HG03103 (cell line): ENCODE measurements around the gene CA10.

Source experiments
- ATAC-seq: cut with Tn5 transposase; IDR thresholded peaks from one replicate; pipeline ENCODE4 v1.9.1; 2021; ENCODE audit warnings: low read depth; ENCODE audit not compliant: unreplicated experiment

The CA10 gene

GRCh38 chr17:51613255-51613654 is 545.3 kb downstream of the CA10 start:
- ATAC-seq = no peak

- no peak for ATAC-seq
These were observed 545.8 kb downstream of the CA10 start for GRCh38 chr17:51612692-51613091.

GRCh38 chr17:51611585-51611984 is 546.9 kb downstream of the CA10 start:
- ATAC-seq = no peak

GRCh38 chr17:51610834-51611233 is 547.7 kb downstream of the CA10 start:
- ATAC-seq = no peak

GRCh38 chr17:51610155-51610554 is 548.4 kb downstream of the CA10 start:
- ATAC-seq = no peak

- no peak for ATAC-seq
These were observed 550.1 kb downstream of the CA10 start for GRCh38 chr17:51608251-51608933.

- no peak for ATAC-seq
These were observed 551.0 kb downstream of the CA10 start for GRCh38 chr17:51607512-51607911.

GRCh38 chr17:51604299-51605020 is 554.1 kb downstream of the CA10 start:
- ATAC-seq = no peak

- ATAC-seq = no peak
These were observed 556.8 kb downstream of the CA10 start for GRCh38 chr17:51601622-51602261.

GRCh38 chr17:51598824-51599223 is 559.7 kb downstream of the CA10 start:
- ATAC-seq = no peak

- ATAC-seq = no peak
These were observed 561.2 kb downstream of the CA10 start for GRCh38 chr17:51597345-51597744.

- no peak for ATAC-seq
These were observed 562.6 kb downstream of the CA10 start for GRCh38 chr17:51595826-51596398.

- ATAC-seq = no peak
These were observed 568.4 kb downstream of the CA10 start for GRCh38 chr17:51590071-51590656.

- no peak for ATAC-seq
These were observed 570.5 kb downstream of the CA10 start for GRCh38 chr17:51588063-51588462.

- no peak for ATAC-seq
These were observed 571.0 kb downstream of the CA10 start for GRCh38 chr17:51587516-51587915.

- ATAC-seq = no peak
These were observed 572.9 kb downstream of the CA10 start for GRCh38 chr17:51585514-51586104.

- no peak for ATAC-seq
These were observed 577.6 kb downstream of the CA10 start for GRCh38 chr17:51580869-51581268.
